Cardiac muscle cell (in vitro differentiated cells and primary cell): ENCODE measurements around the gene SMARCE1. TPM values are rescaled to one million over a fixed set of nuclear protein-coding genes. Genes with fewer than 3 reads are reported as not detected.

Experiments used
- DNase-seq, 2 donors: peaks; one replicate each; pipeline versions ENCODE4 v3.0.0 to v3.0.0-alpha.2; 2010 to 2017; ENCODE audit warnings: low read depth in 1 of 2, low spot score in 1 of 2
- H3K27ac ChIP-seq: fragments of 200-600 bp; sonication (generic); 2 replicates; pipeline ENCODE4 v1.5.1; 2016
- H3K27me3 ChIP-seq: fragments of 200-600 bp; sonication (generic); 2 replicates; pipeline ENCODE4 v1.6.0; 2016; ENCODE audit warnings: control low read depth
- H3K36me3 ChIP-seq: fragments of 200-600 bp; sonication (generic); 2 replicates; pipeline ENCODE4 v1.5.1; 2016; ENCODE audit warnings: control low read depth
- H3K4me1 ChIP-seq: fragments of 200-600 bp; sonication (generic); 2 replicates; pipeline ENCODE4 v1.8.1; 2017; ENCODE audit warnings: low read depth, mild to moderate bottlenecking, mixed run types
- H3K4me3 ChIP-seq: fragments of 200-600 bp; sonication (generic); 2 replicates; pipeline ENCODE4 v1.5.1; 2016; ENCODE audit warnings: mild to moderate bottlenecking
- H3K9me3 ChIP-seq: fragments of 200-600 bp; sonication (generic); 2 replicates; pipeline ENCODE4 v1.5.1; 2017; ENCODE audit warnings: low read depth, mild to moderate bottlenecking, control low read depth
- polyA plus RNA-seq: library from polyadenylated mRNA; unstranded; fragments of >200 nt; fragmentation: Nextera tagmentation; extraction: Ambion mirVana; gene quantifications from 2 replicates; pipeline ENCODE4 v1.2.1, GENCODE V29; 2016
- total RNA-seq: library from RNA; depleted of rRNA; stranded (reverse); fragments of >200 nt; gene quantifications from 2 replicates; pipeline ENCODE4 v1.2.3, GENCODE V29; 2016
- TF ChIP-seq, protein P1 (sequence below): IDR thresholded peaks from 2 replicates; pipeline ENCODE4 v1.5.1; 2012; ENCODE audit warnings: low read depth, mild to moderate bottlenecking, low read length

SMARCE1 gene
- total and polyA plus RNA-seq, 2 experiments from 2014 or later, result 192 to 195 TPM

DNA sequence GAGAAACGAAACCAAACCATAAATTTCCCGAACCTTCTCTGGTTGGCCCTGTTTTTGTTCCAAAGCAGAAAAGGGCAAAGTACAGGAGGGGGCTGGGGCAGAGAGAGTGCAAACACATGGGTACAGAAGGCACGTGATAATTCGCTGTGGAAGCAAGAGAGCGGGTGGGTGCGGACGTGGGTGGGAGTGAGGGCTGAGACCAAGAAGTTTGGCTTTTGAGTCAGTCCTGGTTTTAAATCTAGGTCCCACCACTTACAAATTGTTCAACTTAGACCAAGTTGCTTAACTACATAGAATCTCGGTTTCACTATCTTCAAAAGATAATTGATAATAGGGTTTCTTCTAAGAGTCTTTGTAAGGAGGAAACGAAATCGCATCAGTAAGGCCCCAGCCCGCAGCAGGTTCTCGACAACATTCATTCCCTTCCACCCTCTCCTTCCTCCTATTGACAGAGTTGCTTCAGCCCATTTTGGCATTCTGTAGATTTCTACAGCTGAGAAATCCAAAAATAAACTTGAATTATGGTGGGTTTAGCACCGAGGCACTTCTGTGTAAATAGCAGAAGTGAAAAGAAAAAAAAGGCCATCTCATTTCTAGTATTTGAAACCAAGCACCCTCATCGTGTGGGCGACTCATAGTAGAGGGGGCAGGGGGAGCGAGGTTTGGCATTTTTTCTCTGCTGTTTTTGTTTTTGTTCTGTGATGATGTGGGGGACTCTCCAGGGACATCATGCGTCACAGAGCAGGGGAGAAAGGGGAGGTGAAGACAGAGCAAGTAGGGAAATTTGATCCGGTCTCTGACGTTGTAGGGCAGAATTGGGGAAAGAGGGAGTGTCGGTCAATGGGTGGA is 48.8 kb downstream of the SMARCE1 start:
- H3K36me3 ChIP-seq, result no peaks in the 10 kb centered on the region
- H3K27me3 ChIP-seq, result no peaks in the 10 kb centered on the region
- H3K27ac ChIP-seq, result no peak overlapping the region
- no peaks in the 10 kb centered on the region for H3K9me3 ChIP-seq
- H3K4me3 ChIP-seq, result no peak overlapping the region
- peak in 1 of 2 donors; percentile 53 for DNase-seq
- H3K4me1 ChIP-seq, result peaks cover 4% of the 10 kb centered on the region
- TF ChIP-seq, protein P1, sequence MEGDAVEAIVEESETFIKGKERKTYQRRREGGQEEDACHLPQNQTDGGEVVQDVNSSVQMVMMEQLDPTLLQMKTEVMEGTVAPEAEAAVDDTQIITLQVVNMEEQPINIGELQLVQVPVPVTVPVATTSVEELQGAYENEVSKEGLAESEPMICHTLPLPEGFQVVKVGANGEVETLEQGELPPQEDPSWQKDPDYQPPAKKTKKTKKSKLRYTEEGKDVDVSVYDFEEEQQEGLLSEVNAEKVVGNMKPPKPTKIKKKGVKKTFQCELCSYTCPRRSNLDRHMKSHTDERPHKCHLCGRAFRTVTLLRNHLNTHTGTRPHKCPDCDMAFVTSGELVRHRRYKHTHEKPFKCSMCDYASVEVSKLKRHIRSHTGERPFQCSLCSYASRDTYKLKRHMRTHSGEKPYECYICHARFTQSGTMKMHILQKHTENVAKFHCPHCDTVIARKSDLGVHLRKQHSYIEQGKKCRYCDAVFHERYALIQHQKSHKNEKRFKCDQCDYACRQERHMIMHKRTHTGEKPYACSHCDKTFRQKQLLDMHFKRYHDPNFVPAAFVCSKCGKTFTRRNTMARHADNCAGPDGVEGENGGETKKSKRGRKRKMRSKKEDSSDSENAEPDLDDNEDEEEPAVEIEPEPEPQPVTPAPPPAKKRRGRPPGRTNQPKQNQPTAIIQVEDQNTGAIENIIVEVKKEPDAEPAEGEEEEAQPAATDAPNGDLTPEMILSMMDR, result no peak

DNA sequence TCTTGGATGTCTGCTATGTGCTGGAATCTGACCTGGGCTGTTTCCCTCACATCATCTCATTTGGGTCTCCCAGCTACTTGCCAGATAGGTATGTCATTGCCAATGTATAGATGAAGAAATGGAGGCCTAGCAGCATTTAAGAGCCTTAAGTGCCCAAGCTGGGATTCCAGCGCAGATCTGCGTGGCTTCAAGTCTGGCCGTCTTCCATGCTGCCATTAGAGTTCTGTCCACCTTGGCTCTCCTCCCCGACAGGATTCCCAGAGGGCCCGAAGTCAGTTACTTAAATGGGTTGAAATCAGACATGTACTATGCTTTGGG is 49.4 kb downstream of the SMARCE1 start:
- Histone ChIP-seq H3K27me3 (no peaks in the 10 kb centered on the region), H3K4me1 (peaks cover 4% of the 10 kb centered on the region), H3K27ac (no peak overlapping the region), H3K4me3 (no peak overlapping the region), H3K9me3 (no peaks in the 10 kb centered on the region), H3K36me3 (no peaks in the 10 kb centered on the region)
- no peak for DNase-seq
- TF ChIP-seq, protein P1, result no peak

GRCh38 chr17:40597556-40598300 is 49.9 kb downstream of the SMARCE1 start:
- TF ChIP-seq, protein P1, result no peak

DNA sequence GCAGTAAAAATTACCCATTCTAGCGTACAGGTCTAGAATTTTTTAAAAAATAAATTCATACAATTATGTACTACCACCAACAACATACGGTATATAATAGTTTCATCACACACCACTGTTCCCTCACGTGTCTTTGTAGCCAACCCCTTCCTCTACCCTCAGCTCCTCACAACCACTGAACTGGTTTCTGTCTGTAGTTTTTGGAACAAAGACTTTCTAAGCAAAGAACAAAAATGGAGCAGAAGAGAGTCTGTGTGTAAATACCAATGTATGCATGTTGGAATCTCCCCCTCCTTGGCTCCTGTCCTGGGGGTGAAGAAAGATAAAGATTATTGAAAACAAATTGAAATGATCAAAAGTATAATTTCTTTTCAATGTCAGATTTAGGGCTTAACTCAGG is 50.5 kb downstream of the SMARCE1 start:
- Histone ChIP-seq H3K27ac (no peak overlapping the region), H3K4me3 (no peak overlapping the region), H3K9me3 (no peaks in the 10 kb centered on the region), H3K36me3 (no peaks in the 10 kb centered on the region), H3K27me3 (no peaks in the 10 kb centered on the region), H3K4me1 (no peaks in the 10 kb centered on the region)
- TF ChIP-seq, protein P1, result no peak
- no peak for DNase-seq

More at GRCh38 chr17:40597556-40598300, 49.9 kb downstream of the SMARCE1 start:
- Histone ChIP-seq H3K27me3 (no peaks in the 10 kb centered on the region), H3K4me1 (peaks cover 3% of the 10 kb centered on the region), H3K4me3 (no peak overlapping the region), H3K27ac (no peak overlapping the region), H3K36me3 (no peaks in the 10 kb centered on the region), H3K9me3 (no peaks in the 10 kb centered on the region)
- no peak for DNase-seq

DNA sequence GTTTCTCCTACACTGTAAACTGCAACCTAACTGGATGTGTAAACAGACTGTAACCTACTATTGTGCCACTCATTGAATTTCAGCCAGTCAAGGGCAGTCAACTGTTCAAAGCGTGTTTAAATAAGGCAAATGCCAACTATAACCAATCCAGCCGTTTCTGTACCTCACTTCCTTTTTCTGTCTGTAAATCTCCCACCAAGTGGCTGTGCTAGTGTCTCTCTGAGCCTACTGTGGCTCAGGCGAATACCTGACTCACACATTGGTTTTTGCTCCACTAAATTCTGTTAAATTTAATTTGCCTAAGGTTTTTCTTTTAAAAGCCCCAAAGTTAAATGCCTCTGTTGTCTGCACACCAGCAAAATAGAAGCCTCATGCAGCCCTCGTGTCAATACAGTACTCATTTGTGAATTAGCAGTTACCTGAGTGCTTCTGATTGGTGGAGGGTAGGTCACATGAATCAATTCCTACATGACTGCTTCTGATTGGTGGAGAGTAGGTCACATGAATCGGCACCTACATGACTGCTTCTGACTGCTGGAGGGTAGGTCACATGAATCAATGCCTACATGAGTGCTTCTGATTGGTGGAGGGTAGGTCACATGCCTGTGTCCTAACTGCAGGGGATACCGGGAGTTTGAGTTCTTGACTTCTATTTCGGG is 51.2 kb downstream of the SMARCE1 start:
- H3K4me1 ChIP-seq, result no peaks in the 10 kb centered on the region
- no peak overlapping the region for H3K27ac ChIP-seq
- TF ChIP-seq, protein P1, result no peak
- DNase-seq, result no peak
- no peaks in the 10 kb centered on the region for H3K36me3 ChIP-seq
- H3K4me3 ChIP-seq, result no peak overlapping the region
- no peaks in the 10 kb centered on the region for H3K27me3 ChIP-seq
- no peaks in the 10 kb centered on the region for H3K9me3 ChIP-seq
